Endothelial cell of umbilical vein (primary cell): ENCODE results near the gene TUBB4B. TPM values are rescaled to one million over a fixed set of nuclear protein-coding genes. Genes with fewer than 3 reads are reported as not detected.
A peak's percentile ranks its signal among the peaks of the same experiment; 100 is the strongest.

Experiments used
- BruUV-seq: library from RNA; stranded (reverse); fragments of 400-500 nt; replicated peaks from 2 replicates; lab custom pipeline; 2021; lab: Mats Ljungman, UMichigan
- CTCF ChIA-PET: fragments of 300-600, 350-600 bp; sonication (Branson Sonifier 250); formaldehyde crosslinking; loops from one replicate; lab custom pipeline; 2021; ENCODE audit warnings: antibody characterized with exemption, inconsistent platforms; lab: Charles Lee
- POLR2A ChIA-PET: fragments of 300-600, 350-600 bp; sonication (Branson Sonifier 250); formaldehyde crosslinking; loops from one replicate; lab custom pipeline; 2021; ENCODE audit warnings: antibody characterized with exemption, inconsistent platforms; lab: Charles Lee
- DNase-seq: peaks from one replicate; pipeline ENCODE4 v3.0.0-alpha.2; 2011; ENCODE audit warnings: low read depth, low spot score
- FAIRE-seq: peaks from 2 replicates; lab custom pipeline; 2011; peaks lifted over from hg19 to GRCh38; lab: Jason Lieb, UNC
- H2AFZ ChIP-seq: 2 replicates; pipeline ENCODE4 v1.6.0; 2012; ENCODE audit warnings: low read depth, low read length, control low read depth, inconsistent platforms
- H3K27ac ChIP-seq: 2 replicates; pipeline ENCODE4 v1.5.1; 2011; ENCODE audit warnings: low read depth, mild to moderate bottlenecking, control low read depth, low read length, moderate library complexity; ENCODE audit not compliant: insufficient read depth
- H3K27me3 ChIP-seq, 2 experiments: 2 replicates each; pipeline versions ENCODE4 v1.6.0 to v1.6.1; 2011; ENCODE audit warnings: low read length in 2 of 2, mixed read lengths in 1 of 2; ENCODE audit not compliant: control insufficient read depth in 2 of 2, insufficient read depth in 2 of 2
- H3K36me3 ChIP-seq, 2 experiments: 2 replicates in 1 of 2; 3 replicates in 1 of 2; pipeline ENCODE4 v1.5.1; 2011; ENCODE audit warnings: low read length in 2 of 2, mild to moderate bottlenecking in 1 of 2, moderate library complexity in 1 of 2; ENCODE audit not compliant: control insufficient read depth in 2 of 2, insufficient read depth in 2 of 2; ENCODE audit errors: extremely low read depth in 1 of 2
- H3K4me1 ChIP-seq: 3 replicates; pipeline ENCODE4 v1.5.1; 2011; ENCODE audit warnings: mild to moderate bottlenecking, low read length; ENCODE audit not compliant: control insufficient read depth, insufficient read depth; ENCODE audit errors: extremely low read depth
- H3K4me2 ChIP-seq: 2 replicates; pipeline ENCODE4 v1.6.1; 2011; ENCODE audit warnings: low read length, control low read depth, mixed read lengths; ENCODE audit not compliant: insufficient read depth
- H3K4me3 ChIP-seq, 3 experiments: fragments of 200-600 bp in 1 of 3; sonication (generic), shearing (Covaris generic) in 1 of 3; replicated peaks in 1 of 3; 2 replicates each; pipeline ENCODE4 v1.5.1; 2011 to 2016; ENCODE audit warnings: control low read depth in 3 of 3, low read length in 3 of 3, mild to moderate bottlenecking in 2 of 3, inconsistent platforms in 1 of 3, low read depth in 1 of 3, moderate library complexity in 1 of 3; ENCODE audit not compliant: insufficient read depth in 1 of 3
- H3K79me2 ChIP-seq: 2 replicates; pipeline ENCODE4 v1.6.0; 2012; ENCODE audit warnings: low read length, inconsistent platforms; ENCODE audit not compliant: control insufficient read depth, insufficient read depth
- H3K9ac ChIP-seq: replicated peaks from 2 replicates; pipeline ENCODE3; 2011; ENCODE audit warnings: low read length, control low read depth; ENCODE audit not compliant: insufficient read depth; ENCODE audit errors: extremely low read depth
- H3K9me1 ChIP-seq: replicated peaks from 3 replicates; pipeline ENCODE4 v1.6.0; 2011; ENCODE audit warnings: mild to moderate bottlenecking, low read length; ENCODE audit not compliant: control insufficient read depth, insufficient read depth; ENCODE audit errors: extremely low read depth
- H3K9me3 ChIP-seq: replicated peaks from 2 replicates; pipeline ENCODE4 v1.5.1; 2012; ENCODE audit warnings: low read length, inconsistent platforms; ENCODE audit not compliant: control insufficient read depth, insufficient read depth
- H4K20me1 ChIP-seq: replicated peaks from 2 replicates; pipeline ENCODE3; 2011; ENCODE audit warnings: mild to moderate bottlenecking, low read length; ENCODE audit not compliant: control insufficient read depth, insufficient read depth; ENCODE audit errors: extremely low read depth
- CTCF ChIP-seq, 2 donors: IDR thresholded peaks; 1 replicate in 1 of 2; 2 replicates in 1 of 2; pipeline ENCODE4 v1.5.1; 2011; ENCODE audit warnings: low read length in 2 of 2, mild to moderate bottlenecking in 2 of 2, moderate library complexity in 2 of 2, control low read depth in 1 of 2, inconsistent platforms in 1 of 2, low read depth in 1 of 2; ENCODE audit not compliant: insufficient read depth in 1 of 2; ENCODE audit errors: extremely low read depth in 1 of 2
- EZH2 ChIP-seq: IDR thresholded peaks from 2 replicates; pipeline ENCODE4 v1.6.1; 2012; ENCODE audit warnings: borderline replicate concordance, low read depth, mild to moderate bottlenecking, moderate library complexity, low read length, inconsistent platforms; ENCODE audit not compliant: severe bottlenecking
- FOS ChIP-seq: IDR thresholded peaks from 2 replicates; pipeline ENCODE4 v1.6.1; 2011; ENCODE audit warnings: mild to moderate bottlenecking, low read length, moderate library complexity, borderline replicate concordance; ENCODE audit not compliant: insufficient read depth
- GATA2 ChIP-seq: IDR thresholded peaks from 2 replicates; pipeline ENCODE4 v1.7.0; 2011; ENCODE audit warnings: low read depth, mild to moderate bottlenecking, moderate library complexity, mixed read lengths, low read length; ENCODE audit not compliant: insufficient read length, insufficient read depth
- JUN ChIP-seq: IDR thresholded peaks from 2 replicates; pipeline ENCODE4 v1.6.1; 2011; ENCODE audit warnings: borderline replicate concordance, low read depth; ENCODE audit not compliant: insufficient read length, insufficient read depth
- MYC ChIP-seq: IDR thresholded peaks from one replicate; pipeline ENCODE4 v1.6.1; 2011; ENCODE audit warnings: mild to moderate bottlenecking, low read depth, low read length
- POLR2A ChIP-seq: IDR thresholded peaks from 2 replicates; pipeline ENCODE4 v1.6.1; 2012; ENCODE audit warnings: low read depth, mild to moderate bottlenecking, control low read depth, low read length
- POLR2AphosphoS5 ChIP-seq: IDR thresholded peaks from 2 replicates; pipeline ENCODE4 v1.6.1; 2012; ENCODE audit warnings: low read depth, mild to moderate bottlenecking, control low read depth, low read length, moderate library complexity; ENCODE audit not compliant: insufficient read depth
- dilution Hi-C: fragments of 300-500 bp; cut with MboI; formaldehyde crosslinking; loops from one replicate; pipeline ENCODE4 v1.15.0; 2019; ENCODE audit warnings: low sequenced_read_pairs; ENCODE audit not compliant: extremely low pct_ligation_motif_present
- intact Hi-C: fragments of 100-400 bp; cut with micrococcal nuclease; formaldehyde crosslinking; loops from one replicate; pipeline ENCODE4 v1.10.0; 2022
- polyA plus RNA-seq, 4 experiments: library from polyadenylated mRNA; depleted of rRNA in 3 of 4; stranded (reverse) in 3 of 4; unstranded in 1 of 4; fragments of >200 nt; gene quantifications; 2 replicates each; pipeline versions ENCODE4 v1.2.1 to v1.2.3, GENCODE V29; 2011 to 2012; ENCODE audit warnings: missing spikeins in 1 of 4
- total RNA-seq: library from RNA; stranded (reverse); gene quantifications from 2 replicates; pipeline ENCODE4 v1.2.3, GENCODE V29; 2021
- TF ChIP-seq, protein P1 (sequence below): IDR thresholded peaks from 2 replicates; pipeline ENCODE4 v1.6.1; 2011; ENCODE audit not compliant: insufficient read depth, insufficient read length

TUBB4B gene
- total and polyA plus RNA-seq, 2 donors (not counting 3 experiments of a cell fraction or from before 2014, with no cell fraction given) = 418 to 558 TPM

- intact Hi-C loops = loop anchor here (2.0 kb wide), 1 partner anchor 17 kb away; the partner anchor contains the start of genes ANAPC2 and SSNA1
- Histone ChIP-seq H3K9ac (peak within 1 kb of the TSS; percentile 85), H3K36me3 (peaks cover 0 to 5% of the 10 kb centered on the region in 2 experiments), H3K27ac (peak within 1 kb of the TSS; percentile 56), H3K9me1 (no peaks in the 10 kb centered on the region), H4K20me1 (no peaks in the 10 kb centered on the region), H3K79me2 (peaks cover 35% of the 10 kb centered on the region), H3K27me3 (no peaks in the 10 kb centered on the region), H3K4me2 (peak within 1 kb of the TSS; percentile 83), H3K4me1 (peaks cover 26% of the 10 kb centered on the region), H3K9me3 (no peaks in the 10 kb centered on the region), H3K4me3 (peak within 1 kb of the TSS; percentile 61 to 68 (median 62)), H2AFZ (peak within 1 kb of the TSS; percentile 65)
- TSS peak; percentile 73 for BruUV-seq
- FAIRE-seq = peak; percentile 81
- ChIA-PET POLR2A (interaction anchor here (1.0 to 1.4 kb wide), 2 partner anchors 17 to 35 kb away, joined by 3 to 4 read pairs; partner anchors contain the start of genes SSNA1 and TUBB4B), CTCF (interaction anchor here (1.0 to 2.1 kb wide), 6 partner anchors 8 to 36 kb away, joined by 3 to 13 read pairs (median 6); partner anchors contain the start of genes LRRC26, RNF208, RNF224 and SSNA1)
- dilution Hi-C loops = no loop called here
- peak; percentile 98 for TF ChIP-seq POLR2AphosphoS5
- TF ChIP-seq POLR2A = peak; percentile 97
- no peak for TF ChIP-seq FOS
- peak; percentile 80 for DNase-seq
Observed at GRCh38 chr9:137205126-137206069, 35.7 kb upstream of the TUBB4B start, which contains the start of the genes NDOR1 and TMEM203. NDOR1 (plus strand) TSS chr9:137205700; CDS start chr9:137205778, 78 bp downstream. TMEM203 (minus strand) TSS chr9:137205648; CDS start chr9:137205414, 234 bp downstream.

DNA sequence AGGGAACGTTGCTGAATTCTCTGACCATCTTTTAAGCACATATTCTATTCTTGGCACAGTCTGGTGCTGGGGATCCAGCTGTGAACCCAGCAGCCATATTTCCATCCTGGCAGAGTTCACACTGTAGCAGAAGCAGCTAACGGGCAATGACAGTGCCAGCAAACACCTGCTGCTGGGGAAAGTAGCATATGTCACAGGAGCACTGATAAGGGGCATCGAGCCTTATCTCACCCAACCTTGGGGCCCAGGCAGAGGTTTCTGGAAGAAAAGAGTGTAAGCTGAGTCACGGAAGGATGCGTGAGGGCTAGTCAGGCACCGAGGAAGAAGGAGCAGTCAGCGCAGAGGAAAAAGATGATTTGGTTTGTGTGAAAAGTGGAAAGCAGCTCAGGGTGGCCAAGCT, 34.5 kb upstream of the TUBB4B start:
- Histone ChIP-seq H3K4me3 (peak overlapping the region in 1 of 3 experiments; percentile 62), H3K4me1 (peaks cover 21% of the 10 kb centered on the region), H3K9me3 (no peaks in the 10 kb centered on the region), H3K9ac (peak overlapping the region; percentile 85), H3K27ac (no peak overlapping the region), H3K27me3 (no peaks in the 10 kb centered on the region), H4K20me1 (no peaks in the 10 kb centered on the region), H3K4me2 (peak overlapping the region; percentile 83), H3K36me3 (peaks cover 0 to 5% of the 10 kb centered on the region in 2 experiments), H3K79me2 (peaks cover 34% of the 10 kb centered on the region), H2AFZ (no peak overlapping the region), H3K9me1 (no peaks in the 10 kb centered on the region)
- ChIA-PET POLR2A (interaction anchor here (1.0 kb wide), 1 partner anchor 34 kb away, joined by 3 read pairs; the partner anchor contains the start of gene TUBB4B), CTCF (interaction anchor here (1.8 kb wide), 1 partner anchor 12 kb away, joined by 4 read pairs; no protein-coding TSS in a partner anchor)
- intact Hi-C loops = no loop called here
- no peak for FAIRE-seq
- TF ChIP-seq CTCF (IDR thresholded peaks at IDR 0.05; ENCODE audit: extremely low read depth in 1 of 2, insufficient read depth in 1 of 2, low read depth in 1 of 2, low read length in 2 of 2) = no peak
- no peak for TF ChIP-seq GATA2
- no peak for TF ChIP-seq FOS
- no peak for TF ChIP-seq POLR2A
- TF ChIP-seq JUN = no peak
- TF ChIP-seq POLR2AphosphoS5 = no peak
- no peak for TF ChIP-seq EZH2
- TF ChIP-seq, protein P1, sequence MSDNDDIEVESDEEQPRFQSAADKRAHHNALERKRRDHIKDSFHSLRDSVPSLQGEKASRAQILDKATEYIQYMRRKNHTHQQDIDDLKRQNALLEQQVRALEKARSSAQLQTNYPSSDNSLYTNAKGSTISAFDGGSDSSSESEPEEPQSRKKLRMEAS = no peak
- no peak for TF ChIP-seq MYC
- no TSS peak for BruUV-seq
- no peak for DNase-seq
- dilution Hi-C loops = no loop called here
